LNCaP clone FGC (cell line): Measurements from ENCODE around the gene CCNH.

ENCODE experiments used
- DNase-seq: peaks from one replicate; pipeline ENCODE4 v3.0.0-alpha.2; 2011; ENCODE audit warnings: low read depth
- H3K4me3 ChIP-seq: 2 replicates; pipeline ENCODE4 v1.5.1; 2011; ENCODE audit warnings: mild to moderate bottlenecking, low read depth, low read length, control low read depth
- CTCF ChIP-seq: IDR thresholded peaks from 2 replicates; pipeline ENCODE4 v1.5.1; 2012; ENCODE audit warnings: mild to moderate bottlenecking; ENCODE audit not compliant: control insufficient read depth, insufficient read depth; ENCODE audit errors: extremely low read depth

CCNH gene

GRCh38 chr5:87418506-87418905 is 5.8 kb upstream of the CCNH start:
- no peak for DNase-seq
- no peak for TF ChIP-seq CTCF
- no peak overlapping the region for H3K4me3 ChIP-seq

- peak overlapping the region; percentile 83 for H3K4me3 ChIP-seq
- DNase-seq, result no peak
- no peak for TF ChIP-seq CTCF
Measured at GRCh38 chr5:87413343-87413645, 564 bp upstream of the CCNH start.

- no peak for DNase-seq
Measured at GRCh38 chr5:87411973-87412629, 629 bp downstream of the CCNH start.

GRCh38 chr5:87411586-87411972 is 1.2 kb downstream of the CCNH start:
- TF ChIP-seq CTCF, result no peak
- no peak for DNase-seq

More at GRCh38 chr5:87411973-87412629, 629 bp downstream of the CCNH start:
- H3K4me3 ChIP-seq, result peak overlapping the region; percentile 83
- TF ChIP-seq CTCF, result no peak

GRCh38 chr5:87410931-87411330 is 1.8 kb downstream of the CCNH start:
- TF ChIP-seq CTCF, result no peak
- H3K4me3 ChIP-seq, result peak overlapping the region; percentile 83
- no peak for DNase-seq

More at GRCh38 chr5:87411586-87411972, 1.2 kb downstream of the CCNH start:
- H3K4me3 ChIP-seq, result peak overlapping the region; percentile 83

- DNase-seq, result no peak
- TF ChIP-seq CTCF, result no peak
- no peak overlapping the region for H3K4me3 ChIP-seq
Measured at GRCh38 chr5:87408204-87408603, 4.5 kb downstream of the CCNH start.

GRCh38 chr5:87405472-87406155 is 7.1 kb downstream of the CCNH start:
- DNase-seq, result no peak
- H3K4me3 ChIP-seq, result no peak overlapping the region
- TF ChIP-seq CTCF, result no peak
